Keratinocyte (primary cell): Measurements from ENCODE around the gene SRXN1. TPM values are rescaled to one million over a fixed set of nuclear protein-coding genes. Genes with fewer than 3 reads are reported as not detected.

ENCODE experiments used
- DNase-seq: peaks from one replicate; pipeline ENCODE4 v3.0.0-alpha.2; 2011; ENCODE audit warnings: low read depth, missing footprints, low spot score
- FAIRE-seq: peaks from 2 replicates; lab custom pipeline; 2011; peaks lifted over from hg19 to GRCh38; lab: Jason Lieb, UNC
- H2AFZ ChIP-seq: 2 replicates; pipeline ENCODE4 v1.6.0; 2012; ENCODE audit warnings: low read length, control low read depth, inconsistent platforms; ENCODE audit not compliant: control insufficient read depth
- H3K27ac ChIP-seq: 2 replicates; pipeline ENCODE4 v1.5.1; 2011; ENCODE audit warnings: low read length; ENCODE audit not compliant: control insufficient read depth, insufficient read depth
- H3K27me3 ChIP-seq: 3 replicates; pipeline ENCODE4 v1.6.0; 2011; ENCODE audit warnings: low read length; ENCODE audit not compliant: control insufficient read depth, insufficient read depth; ENCODE audit errors: extremely low read depth
- H3K36me3 ChIP-seq, 2 experiments: 2 replicates in 1 of 2; 3 replicates in 1 of 2; pipeline ENCODE4 v1.5.1; 2011; ENCODE audit warnings: low read length in 2 of 2, mild to moderate bottlenecking in 1 of 2; ENCODE audit not compliant: control insufficient read depth in 2 of 2, insufficient read depth in 2 of 2; ENCODE audit errors: extremely low read depth in 1 of 2
- H3K4me1 ChIP-seq: 3 replicates; pipeline ENCODE4 v1.5.1; 2011; ENCODE audit warnings: low read length; ENCODE audit not compliant: control insufficient read depth, insufficient read depth; ENCODE audit errors: extremely low read depth
- H3K4me2 ChIP-seq: 3 replicates; pipeline ENCODE4 v1.6.0; 2011; ENCODE audit warnings: low read depth, low read length; ENCODE audit not compliant: control insufficient read depth, insufficient read depth; ENCODE audit errors: extremely low read depth
- H3K4me3 ChIP-seq, 3 experiments: fragments of 200-600 bp in 1 of 3; sonication (generic) in 1 of 3; 2 replicates in 2 of 3; 3 replicates in 1 of 3; pipeline ENCODE4 v1.5.1; 2011 to 2016; ENCODE audit warnings: low read length in 3 of 3, mild to moderate bottlenecking in 3 of 3, control low read depth in 2 of 3, inconsistent platforms in 1 of 3, low read depth in 1 of 3, mixed read lengths in 1 of 3, mixed run types in 1 of 3, moderate library complexity in 1 of 3; ENCODE audit not compliant: control insufficient read depth in 2 of 3, insufficient read depth in 2 of 3; ENCODE audit errors: extremely low read depth in 1 of 3
- H3K79me2 ChIP-seq: 2 replicates; pipeline ENCODE4 v1.6.0; 2012; ENCODE audit warnings: low read length; ENCODE audit not compliant: control insufficient read depth, insufficient read depth
- H3K9ac ChIP-seq: 3 replicates; pipeline ENCODE4 v1.6.0; 2011; ENCODE audit warnings: low read length; ENCODE audit not compliant: control insufficient read depth, insufficient read depth; ENCODE audit errors: extremely low read depth
- H3K9me1 ChIP-seq: 3 replicates; pipeline ENCODE4 v1.6.0; 2011; ENCODE audit warnings: low read length; ENCODE audit not compliant: control insufficient read depth, insufficient read depth; ENCODE audit errors: extremely low read depth
- H3K9me3 ChIP-seq: 2 replicates; pipeline ENCODE4 v1.5.1; 2012; ENCODE audit warnings: low read depth, low read length; ENCODE audit not compliant: control insufficient read depth
- H4K20me1 ChIP-seq: 3 replicates; pipeline ENCODE4 v1.6.0; 2011; ENCODE audit warnings: low read length; ENCODE audit not compliant: control insufficient read depth, insufficient read depth; ENCODE audit errors: extremely low read depth
- CTCF ChIP-seq, 3 experiments: IDR thresholded peaks in 1 of 3; conservative IDR thresholded peaks in 1 of 3; optimal IDR thresholded peaks in 1 of 3; 2 replicates in 2 of 3; 3 replicates in 1 of 3; pipeline versions ENCODE3 to v1.5.1; 2011; ENCODE audit warnings: low read length in 3 of 3, mild to moderate bottlenecking in 3 of 3, moderate library complexity in 2 of 3, control low read depth in 1 of 3, inconsistent platforms in 1 of 3; ENCODE audit not compliant: insufficient read depth in 2 of 3; ENCODE audit errors: extremely low read depth in 1 of 3
- EZH2 ChIP-seq: IDR thresholded peaks from one replicate; pipeline ENCODE4 v1.6.1; 2012; ENCODE audit warnings: inconsistent platforms, mild to moderate bottlenecking, low read length, moderate library complexity
- dilution Hi-C: fragments of 300-500 bp; cut with MboI; formaldehyde crosslinking; loops from one replicate; pipeline ENCODE4 v1.7.0; 2020; ENCODE audit warnings: low sequenced_read_pairs; ENCODE audit not compliant: extremely low pct_ligation_motif_present
- polyA plus RNA-seq, 5 experiments: library from polyadenylated mRNA; depleted of rRNA in 3 of 5; stranded (reverse) in 3 of 5; stranded (forward) in 1 of 5; unstranded in 1 of 5; fragments of >200 nt; gene quantifications; 1 replicate in 1 of 5; 2 replicates in 3 of 5; 3 replicates in 1 of 5; pipeline versions ENCODE4 v1.2.1 to v1.2.3, GENCODE V29; 2011 to 2012; ENCODE audit warnings: missing spikeins in 2 of 5, low read depth in 1 of 5, low replicate concordance in 1 of 5

SRXN1 gene
- polyA plus RNA-seq, 1 donor (not counting 4 experiments of a cell fraction or from before 2014, with no cell fraction given), result 51.7 TPM

GRCh38 chr20:654417-654750 lies 1.4 kb upstream of the SRXN1 start:
- DNase-seq, result no peak
- peaks cover 28% of the 10 kb centered on the region for H3K79me2 ChIP-seq
- no peak overlapping the region for H2AFZ ChIP-seq
- no peaks in the 10 kb centered on the region for H3K9me1 ChIP-seq
- dilution Hi-C loops, result no loop called here
- no peak overlapping the region for H3K9ac ChIP-seq
- H3K27ac ChIP-seq, result no peak overlapping the region
- peaks cover 4% of the 10 kb centered on the region for H4K20me1 ChIP-seq
- FAIRE-seq, result no peak
- no peaks in the 10 kb centered on the region for H3K27me3 ChIP-seq
- H3K4me3 ChIP-seq, result no peak overlapping the region
- H3K36me3 ChIP-seq, result peaks cover 9 to 12% of the 10 kb centered on the region in 2 experiments
- peaks cover 13% of the 10 kb centered on the region for H3K4me1 ChIP-seq
- H3K4me2 ChIP-seq, result no peak overlapping the region
- no peaks in the 10 kb centered on the region for H3K9me3 ChIP-seq
- TF ChIP-seq EZH2, result no peak
- no peak for TF ChIP-seq CTCF (optimal IDR thresholded peaks at IDR 0.05 in 1 of 3, IDR thresholded peaks at IDR 0.05 in 1 of 3, conservative IDR thresholded peaks at IDR 0.05 in 1 of 3; ENCODE audit: extremely low read depth in 1 of 3, insufficient read depth in 2 of 3, low read length in 3 of 3)

- Histone ChIP-seq H3K9ac (no peak overlapping the region), H3K9me3 (no peaks in the 10 kb centered on the region), H3K27me3 (no peaks in the 10 kb centered on the region), H3K4me1 (peaks cover 13% of the 10 kb centered on the region), H3K79me2 (peaks cover 28% of the 10 kb centered on the region), H4K20me1 (peaks cover 4% of the 10 kb centered on the region), H2AFZ (peak overlapping the region; percentile 55), H3K4me2 (peak overlapping the region; percentile 40), H3K9me1 (no peaks in the 10 kb centered on the region), H3K4me3 (peak overlapping the region; percentile 18 to 76 (median 37)), H3K36me3 (peaks cover 9 to 12% of the 10 kb centered on the region in 2 experiments), H3K27ac (peak overlapping the region; percentile 45)
- TF ChIP-seq CTCF (optimal IDR thresholded peaks at IDR 0.05 in 1 of 3, IDR thresholded peaks at IDR 0.05 in 1 of 3, conservative IDR thresholded peaks at IDR 0.05 in 1 of 3; ENCODE audit: extremely low read depth in 1 of 3, insufficient read depth in 2 of 3, low read length in 3 of 3), result no peak
- no peak for TF ChIP-seq EZH2
- dilution Hi-C loops, result no loop called here
- FAIRE-seq (no peak), DNase-seq (no peak)
Observed at GRCh38 chr20:653590-654416, 803 bp upstream of the SRXN1 start.
